HG02973 (cell line): ENCODE data around the gene KRTAP4-9.
"Not testable (repeated sequence)": the region's sequence is repeated elsewhere in the genome, so short reads cannot be mapped to it uniquely, and the experiment has no call there.

ENCODE experiments used
- ATAC-seq: cut with Tn5 transposase; IDR thresholded peaks from one replicate; pipeline ENCODE4 v1.9.1; 2021; ENCODE audit warnings: moderate library complexity; ENCODE audit not compliant: unreplicated experiment

KRTAP4-9 gene

GRCh38 chr17:41126412-41126811, 21.2 kb downstream of the KRTAP4-9 start:
- no peak for ATAC-seq

GRCh38 chr17:41127371-41127770, 22.2 kb downstream of the KRTAP4-9 start:
- ATAC-seq: no peak

- no peak for ATAC-seq
These were observed 26.8 kb downstream of the KRTAP4-9 start for GRCh38 chr17:41131979-41132378.

GRCh38 chr17:41133880-41134735, 28.9 kb downstream of the KRTAP4-9 start:
- ATAC-seq: no peak

- ATAC-seq: not testable (repeated sequence)
These were observed 34.7 kb downstream of the KRTAP4-9 start for GRCh38 chr17:41139865-41140264.

- ATAC-seq: no peak
These were observed 35.4 kb downstream of the KRTAP4-9 start, which contains the start of gene KRTAP4-6 for GRCh38 chr17:41140360-41141131. TSS of gene KRTAP4-6 (minus strand) at chr17:41140544. CDS start at chr17:41140487, 57 bp downstream.

GRCh38 chr17:41141361-41141760, 36.2 kb downstream of the KRTAP4-9 start:
- ATAC-seq: no peak

GRCh38 chr17:41144846-41145245, 39.7 kb downstream of the KRTAP4-9 start:
- no peak for ATAC-seq

GRCh38 chr17:41145261-41145660, 40.1 kb downstream of the KRTAP4-9 start:
- no peak for ATAC-seq

GRCh38 chr17:41147531-41148204, 42.5 kb downstream of the KRTAP4-9 start:
- no peak for ATAC-seq

- ATAC-seq: not testable (repeated sequence)
These were observed 43.9 kb downstream of the KRTAP4-9 start for GRCh38 chr17:41148971-41149651.

GRCh38 chr17:41149652-41149985, 44.4 kb downstream of the KRTAP4-9 start, which contains the start of gene KRTAP4-5:
TSS of gene KRTAP4-5 (minus strand) at chr17:41149825. CDS start at chr17:41149767, 58 bp downstream.
- ATAC-seq: no peak

- ATAC-seq: no peak
These were observed 44.8 kb downstream of the KRTAP4-9 start for GRCh38 chr17:41150026-41150425.

GRCh38 chr17:41151525-41151924, 46.3 kb downstream of the KRTAP4-9 start:
- ATAC-seq: no peak

- ATAC-seq: no peak
These were observed 48.7 kb downstream of the KRTAP4-9 start for GRCh38 chr17:41153856-41154255.
